Measurements from ENCODE around the gene NUMBL. TPM values are rescaled to one million over a fixed set of nuclear protein-coding genes. Genes with fewer than 3 reads are reported as not detected.

The NUMBL gene
- total and polyA plus RNA-seq, 9 of the 15 experiments (the other 6 are each of a cell fraction or from before 2014, with no cell fraction given), result 0.39 to 38.6 (median 6.6) TPM

- no peak for TF ChIP-seq ZNF407 (IDR thresholded peaks at IDR 0.05; ENCODE audit: low read depth)
- TF ChIP-seq CTCF (IDR thresholded peaks at IDR 0.05 in 2 of 3, conservative IDR thresholded peaks at IDR 0.05 in 1 of 3; ENCODE audit: insufficient read depth in 2 of 3, low read depth in 1 of 3, low read length in 3 of 3), result peak; percentile 94
- TF ChIP-seq RBBP5 (IDR thresholded peaks at IDR 0.05; ENCODE audit: borderline replicate concordance, insufficient read depth, low read length, poor library complexity, severe bottlenecking), result peak; percentile 8
- peak; percentile 39; the same call in 1 of the 2 replicates for TF ChIP-seq HCFC1 (IDR thresholded peaks at IDR 0.05; ENCODE audit: low read depth, low read length)
- TF ChIP-seq CAMTA2 (CRISPR knock-in tag; conservative IDR thresholded peaks at IDR 0.05), result no peak
- peak; percentile 88 for TF ChIP-seq REST (IDR thresholded peaks at IDR 0.05; ENCODE audit: borderline replicate concordance)
- no peak for TF ChIP-seq REST (CRISPR knock-in tag; IDR thresholded peaks at IDR 0.05; ENCODE audit: low read depth)
- no peak for TF ChIP-seq BACH1 (tag; IDR thresholded peaks at IDR 0.05)
Measured at GRCh38 chr19:40702337-40703012, 12.0 kb upstream of the NUMBL start (continued).

Data from K562 (cell line).